BLaER1 treated with 17β-estradiol and CSF1 and Interleukin-3, amounts not matched to agents 10 nM and 100 nM (cell line): ENCODE data around the gene KRT72.

Experiments used
- H3K27ac ChIP-seq, 11 experiments: shearing (Covaris generic); formaldehyde crosslinking; 2 replicates each; pipeline ENCODE4 v1.8.1; 2022
- H3K27me3 ChIP-seq, 11 experiments: shearing (Covaris generic); formaldehyde crosslinking; 2 replicates each; pipeline ENCODE4 v1.8.1; 2022
- H3K36me3 ChIP-seq, 11 experiments: shearing (Covaris generic); formaldehyde crosslinking; 2 replicates each; pipeline ENCODE4 v1.8.1; 2022
- H3K4me1 ChIP-seq, 10 experiments: shearing (Covaris generic); formaldehyde crosslinking; 2 replicates each; pipeline ENCODE4 v1.8.1; 2022
- H3K4me2 ChIP-seq, 11 experiments: shearing (Covaris generic); formaldehyde crosslinking; 2 replicates each; pipeline ENCODE4 v1.8.1; 2022
- H3K4me3 ChIP-seq, 10 experiments: shearing (Covaris generic); formaldehyde crosslinking; 2 replicates each; pipeline ENCODE4 v1.8.1; 2022
- H3K9ac ChIP-seq, 11 experiments: shearing (Covaris generic); formaldehyde crosslinking; 2 replicates each; pipeline ENCODE4 v1.8.1; 2022
- H3K9me3 ChIP-seq, 11 experiments: shearing (Covaris generic); formaldehyde crosslinking; replicated peaks in 1 of 11; 2 replicates each; pipeline ENCODE4 v1.8.1; 2022
- H4K20me1 ChIP-seq, 11 experiments: shearing (Covaris generic); formaldehyde crosslinking; 2 replicates each; pipeline ENCODE4 v1.8.1; 2022
- Cebpa-rat ChIP-seq, 11 experiments: shearing (Covaris generic); IDR thresholded peaks; 2 replicates each; pipeline ENCODE4 v1.8.1; 2022

The KRT72 gene

GRCh38 chr12:52631676-52632459, 30.6 kb upstream of the KRT72 start:
- 0 out of 22 replicates have a peak overlapping the region, but pooled peaks of 1 of the 11 experiments have one; percentile 52 for H3K9ac ChIP-seq
- no peaks in the 10 kb centered on the region for H3K9me3 ChIP-seq
- no peak for TF ChIP-seq Cebpa-rat (IDR thresholded peaks at IDR 0.05)
- no peaks in the 10 kb centered on the region for H3K27me3 ChIP-seq
- H3K4me2 ChIP-seq, result peak overlapping the region in 9 of 11 experiments; percentile 46 to 78 (median 69); a peak in 16 of 22 replicates
- H4K20me1 ChIP-seq, result no peaks in the 10 kb centered on the region
- H3K27ac ChIP-seq, result peak overlapping the region in 7 of 11 experiments; percentile 6 to 78 (median 71); a peak in 12 of 22 replicates
- peaks cover 11 to 50% (median 40%) of the 10 kb centered on the region in 10 experiments; a peak in 17 of 20 replicates for H3K4me1 ChIP-seq
- no peaks in the 10 kb centered on the region for H3K36me3 ChIP-seq
- H3K4me3 ChIP-seq, result no peak overlapping the region

GRCh38 chr12:52631264-52631663, 30.0 kb upstream of the KRT72 start:
- H3K9me3 ChIP-seq, result no peaks in the 10 kb centered on the region
- peaks cover 11 to 49% (median 40%) of the 10 kb centered on the region in 10 experiments; a peak in 17 of 20 replicates for H3K4me1 ChIP-seq
- no peaks in the 10 kb centered on the region for H3K27me3 ChIP-seq
- TF ChIP-seq Cebpa-rat (IDR thresholded peaks at IDR 0.05), result no peak
- no peak overlapping the region for H3K9ac ChIP-seq
- H3K27ac ChIP-seq, result peak overlapping the region in 3 of 11 experiments; percentile 32 to 78 (median 77); a peak in 4 of 22 replicates
- H4K20me1 ChIP-seq, result no peaks in the 10 kb centered on the region
- H3K36me3 ChIP-seq, result no peaks in the 10 kb centered on the region
- H3K4me3 ChIP-seq, result no peak overlapping the region
- H3K4me2 ChIP-seq, result peak overlapping the region in 8 of 11 experiments; percentile 2 to 78 (median 34); a peak in 12 of 22 replicates

GRCh38 chr12:52630599-52631200, 29.4 kb upstream of the KRT72 start:
- peak overlapping the region in 3 of 11 experiments; percentile 21 to 78 (median 32); a peak in 5 of 22 replicates for H3K27ac ChIP-seq
- H3K9me3 ChIP-seq, result no peaks in the 10 kb centered on the region
- no peak overlapping the region for H3K4me3 ChIP-seq
- no peaks in the 10 kb centered on the region for H4K20me1 ChIP-seq
- H3K27me3 ChIP-seq, result no peaks in the 10 kb centered on the region
- peaks cover 11 to 44% (median 40%) of the 10 kb centered on the region in 10 experiments; a peak in 17 of 20 replicates for H3K4me1 ChIP-seq
- H3K4me2 ChIP-seq, result peak overlapping the region in 9 of 11 experiments; percentile 2 to 78 (median 33); a peak in 17 of 22 replicates
- no peak overlapping the region for H3K9ac ChIP-seq
- TF ChIP-seq Cebpa-rat (IDR thresholded peaks at IDR 0.05), result no peak
- no peaks in the 10 kb centered on the region for H3K36me3 ChIP-seq

GRCh38 chr12:52630008-52630500, 28.8 kb upstream of the KRT72 start:
- Histone ChIP-seq H3K27me3 (no peaks in the 10 kb centered on the region), H3K4me3 (no peak overlapping the region), H4K20me1 (no peaks in the 10 kb centered on the region), H3K4me2 (peak overlapping the region in 6 of 11 experiments; percentile 16 to 78 (median 34); a peak in 6 of 22 replicates), H3K9ac (no peak overlapping the region), H3K9me3 (no peaks in the 10 kb centered on the region; a peak in 1 of 22 replicates), H3K27ac (peak overlapping the region in 1 of 11 experiments; percentile 78; a peak in 2 of 22 replicates), H3K36me3 (no peaks in the 10 kb centered on the region), H3K4me1 (peaks cover 11 to 44% (median 40%) of the 10 kb centered on the region in 10 experiments; a peak in 17 of 20 replicates)
- TF ChIP-seq Cebpa-rat (IDR thresholded peaks at IDR 0.05), result no peak

GRCh38 chr12:52629281-52630007, 28.2 kb upstream of the KRT72 start:
- H3K27me3 ChIP-seq, result no peaks in the 10 kb centered on the region
- TF ChIP-seq Cebpa-rat (IDR thresholded peaks at IDR 0.05), result no peak
- H3K27ac ChIP-seq, result 0 out of 22 replicates have a peak overlapping the region, but pooled peaks of 2 of the 11 experiments have one; percentile 8 to 78
- H3K36me3 ChIP-seq, result no peaks in the 10 kb centered on the region
- H4K20me1 ChIP-seq, result no peaks in the 10 kb centered on the region
- H3K9ac ChIP-seq, result no peak overlapping the region
- no peak overlapping the region for H3K4me3 ChIP-seq
- peaks cover 0 to 2% (median 0%) of the 10 kb centered on the region in 11 experiments; a peak in 4 of 22 replicates for H3K9me3 ChIP-seq
- H3K4me1 ChIP-seq, result peaks cover 11 to 43% (median 40%) of the 10 kb centered on the region in 10 experiments; a peak in 17 of 20 replicates
- no peak overlapping the region for H3K4me2 ChIP-seq

GRCh38 chr12:52628841-52629240, 27.6 kb upstream of the KRT72 start:
- TF ChIP-seq Cebpa-rat (IDR thresholded peaks at IDR 0.05), result no peak
- no peak overlapping the region for H3K4me2 ChIP-seq
- H3K36me3 ChIP-seq, result no peaks in the 10 kb centered on the region
- no peak overlapping the region for H3K9ac ChIP-seq
- peaks cover 0 to 9% (median 6%) of the 10 kb centered on the region in 11 experiments; a peak in 10 of 22 replicates for H3K9me3 ChIP-seq
- H4K20me1 ChIP-seq, result no peaks in the 10 kb centered on the region
- H3K27ac ChIP-seq, result 0 out of 22 replicates have a peak overlapping the region, but pooled peaks of 1 of the 11 experiments have one; percentile 8
- no peak overlapping the region for H3K4me3 ChIP-seq
- peaks cover 11 to 37% (median 34%) of the 10 kb centered on the region in 10 experiments; a peak in 17 of 20 replicates for H3K4me1 ChIP-seq
- H3K27me3 ChIP-seq, result no peaks in the 10 kb centered on the region

GRCh38 chr12:52628111-52628507, 26.8 kb upstream of the KRT72 start:
- Histone ChIP-seq H3K4me1 (peaks cover 5 to 30% (median 26%) of the 10 kb centered on the region in 10 experiments; a peak in 17 of 20 replicates), H3K27me3 (no peaks in the 10 kb centered on the region), H3K4me2 (no peak overlapping the region), H3K36me3 (no peaks in the 10 kb centered on the region), H4K20me1 (no peaks in the 10 kb centered on the region), H3K27ac (no peak overlapping the region), H3K4me3 (no peak overlapping the region), H3K9ac (no peak overlapping the region), H3K9me3 (peaks cover 2 to 13% (median 10%) of the 10 kb centered on the region in 11 experiments; a peak in 12 of 22 replicates)
- no peak for TF ChIP-seq Cebpa-rat (IDR thresholded peaks at IDR 0.05)

- H3K4me1 ChIP-seq, result peaks cover 0 to 24% (median 21%) of the 10 kb centered on the region in 10 experiments; a peak in 16 of 20 replicates
- H3K36me3 ChIP-seq, result no peaks in the 10 kb centered on the region
- no peaks in the 10 kb centered on the region for H3K27me3 ChIP-seq
- H3K9me3 ChIP-seq, result peaks cover 5 to 16% (median 10%) of the 10 kb centered on the region in 11 experiments; a peak in 13 of 22 replicates
- H4K20me1 ChIP-seq, result no peaks in the 10 kb centered on the region
- H3K27ac ChIP-seq, result no peak overlapping the region
- no peak overlapping the region for H3K9ac ChIP-seq
- H3K4me2 ChIP-seq, result no peak overlapping the region
- H3K4me3 ChIP-seq, result no peak overlapping the region
- TF ChIP-seq Cebpa-rat (IDR thresholded peaks at IDR 0.05), result no peak
Measured at GRCh38 chr12:52627395-52628110, 26.3 kb upstream of the KRT72 start.
